HG03064 (cell line): ENCODE measurements around the gene CHRND.
A peak's percentile ranks its signal among the peaks of the same experiment; 100 is the strongest.

Source experiments
- ATAC-seq: cut with Tn5 transposase; IDR thresholded peaks from one replicate; pipeline ENCODE4 v1.9.1; 2021; ENCODE audit warnings: low read depth; ENCODE audit not compliant: unreplicated experiment

The CHRND gene

GRCh38 chr2:232541195-232541960 lies 15.4 kb downstream of the CHRND start:
- no peak for ATAC-seq

DNA sequence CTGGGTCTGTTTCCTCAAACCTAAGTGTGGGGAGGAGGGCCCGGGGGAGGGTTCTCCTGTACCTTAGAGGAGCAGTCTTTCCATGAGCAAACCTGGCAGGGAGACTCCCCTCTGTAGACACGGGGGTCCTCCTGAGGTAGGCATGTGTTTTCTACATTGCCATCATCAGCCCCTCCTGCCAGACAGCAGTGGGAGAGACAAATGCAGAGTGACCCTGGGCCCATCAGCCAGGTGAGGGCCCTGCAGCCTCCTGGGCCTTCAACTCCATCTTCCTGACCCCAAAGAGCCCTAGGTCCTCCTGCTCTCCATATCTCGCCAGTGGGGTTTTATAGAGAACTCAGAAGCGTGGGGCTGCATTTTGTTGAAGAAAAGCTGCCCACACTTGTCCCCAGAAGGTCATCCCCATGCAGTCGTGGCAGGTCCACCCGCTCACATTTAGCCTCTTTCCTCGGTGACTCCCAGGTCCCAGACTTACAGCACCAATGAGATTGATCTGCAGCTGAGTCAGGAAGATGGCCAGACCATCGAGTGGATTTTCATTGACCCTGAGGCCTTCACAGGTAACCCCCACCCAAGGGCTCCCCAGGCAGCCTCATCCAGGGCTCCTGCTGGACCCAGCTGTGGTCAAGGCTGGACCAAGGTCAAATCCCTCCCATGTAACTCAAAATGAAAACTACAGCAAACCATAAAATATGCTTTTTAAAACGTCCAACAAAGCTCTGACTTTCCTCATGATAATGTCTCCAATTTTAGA lies 16.2 kb downstream of the CHRND start:
- no peak for ATAC-seq

DNA sequence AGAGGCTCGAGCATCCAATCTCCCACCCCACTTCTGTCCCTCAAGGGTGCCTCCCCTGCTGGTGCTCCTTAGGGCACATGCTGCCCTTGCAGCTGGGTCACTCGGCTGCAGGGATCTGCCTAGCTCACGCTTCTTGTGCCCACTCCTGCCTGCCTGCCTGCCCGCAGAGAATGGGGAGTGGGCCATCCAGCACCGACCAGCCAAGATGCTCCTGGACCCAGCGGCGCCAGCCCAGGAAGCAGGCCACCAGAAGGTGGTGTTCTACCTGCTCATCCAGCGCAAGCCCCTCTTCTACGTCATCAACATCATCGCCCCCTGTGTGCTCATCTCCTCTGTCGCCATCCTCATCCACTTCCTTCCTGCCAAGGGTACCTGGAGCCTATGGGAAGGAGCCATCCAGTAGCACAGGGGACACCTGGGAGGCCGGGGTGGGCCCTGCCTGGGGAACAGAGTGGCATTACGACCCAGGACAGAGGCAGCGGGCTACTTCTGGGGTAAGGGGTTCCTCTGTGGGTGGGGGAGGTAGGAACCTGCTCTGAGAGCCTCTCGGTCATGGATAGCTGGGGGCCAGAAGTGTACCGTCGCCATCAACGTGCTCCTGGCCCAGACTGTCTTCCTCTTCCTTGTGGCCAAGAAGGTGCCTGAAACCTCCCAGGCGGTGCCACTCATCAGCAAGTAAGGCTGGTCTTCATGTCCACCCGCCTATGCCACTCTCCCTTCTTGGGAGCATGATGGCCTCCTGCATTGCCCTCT lies 16.9 kb downstream of the CHRND start:
- ATAC-seq = no peak

DNA sequence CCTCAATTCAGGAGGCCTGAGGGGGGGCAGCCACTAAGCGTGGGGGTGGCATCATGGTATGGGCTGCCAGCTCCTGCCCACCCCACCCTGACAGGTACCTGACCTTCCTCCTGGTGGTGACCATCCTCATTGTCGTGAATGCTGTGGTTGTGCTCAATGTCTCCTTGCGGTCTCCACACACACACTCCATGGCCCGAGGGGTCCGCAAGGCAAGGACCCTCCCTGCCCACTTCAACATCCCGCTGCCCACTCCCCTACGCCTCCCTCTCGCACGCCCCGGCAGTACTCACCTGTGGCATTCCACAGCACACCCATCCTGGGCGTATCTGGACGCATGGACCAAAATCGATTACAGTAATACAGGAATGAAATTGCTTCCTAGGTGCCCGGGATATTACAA lies 17.5 kb downstream of the CHRND start:
- no peak for ATAC-seq

DNA sequence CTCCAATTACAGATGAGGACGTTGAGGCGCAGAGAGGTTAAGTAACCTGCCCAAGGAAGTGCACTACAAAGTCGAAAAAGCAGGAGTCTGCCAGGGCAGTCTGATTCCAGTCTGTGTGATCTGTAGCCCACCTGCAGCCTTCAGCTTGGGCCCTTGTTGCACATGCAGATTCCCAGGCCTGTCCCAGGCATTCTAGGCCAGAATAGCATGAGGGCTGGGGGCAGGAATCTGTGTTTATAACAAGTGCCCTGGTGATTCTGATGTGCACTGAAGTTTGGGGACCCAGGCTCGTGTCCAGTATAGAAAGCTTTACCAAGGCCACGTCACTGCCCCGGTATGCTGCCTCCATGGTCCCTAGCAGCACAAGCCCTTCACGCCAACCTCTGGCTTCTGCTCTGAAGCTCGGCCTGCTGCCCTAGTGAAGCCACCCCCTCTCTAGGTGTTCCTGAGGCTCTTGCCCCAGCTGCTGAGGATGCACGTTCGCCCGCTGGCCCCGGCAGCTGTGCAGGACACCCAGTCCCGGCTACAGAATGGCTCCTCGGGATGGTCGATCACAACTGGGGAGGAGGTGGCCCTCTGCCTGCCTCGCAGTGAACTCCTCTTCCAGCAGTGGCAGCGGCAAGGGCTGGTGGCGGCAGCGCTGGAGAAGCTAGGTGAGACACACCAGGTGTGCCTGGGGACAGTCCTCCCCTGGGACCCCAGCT lies 18.1 kb downstream of the CHRND start:
- ATAC-seq = no peak

DNA sequence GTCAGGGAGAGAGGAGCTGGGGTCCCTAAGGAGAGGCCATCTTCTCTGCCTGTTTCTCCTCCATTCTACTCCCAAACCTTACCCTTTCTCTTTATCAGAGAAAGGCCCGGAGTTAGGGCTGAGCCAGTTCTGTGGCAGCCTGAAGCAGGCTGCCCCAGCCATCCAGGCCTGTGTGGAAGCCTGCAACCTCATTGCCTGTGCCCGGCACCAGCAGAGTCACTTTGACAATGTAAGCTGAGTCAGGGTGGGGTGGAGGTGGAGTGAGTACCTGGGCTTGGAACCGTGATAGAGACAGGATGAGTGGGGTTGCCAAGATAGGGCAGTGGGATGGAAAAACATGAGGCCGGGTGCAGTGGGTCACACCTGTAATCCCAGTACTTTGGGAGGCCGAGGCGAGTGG lies 18.7 kb downstream of the CHRND start:
- no peak for ATAC-seq

DNA sequence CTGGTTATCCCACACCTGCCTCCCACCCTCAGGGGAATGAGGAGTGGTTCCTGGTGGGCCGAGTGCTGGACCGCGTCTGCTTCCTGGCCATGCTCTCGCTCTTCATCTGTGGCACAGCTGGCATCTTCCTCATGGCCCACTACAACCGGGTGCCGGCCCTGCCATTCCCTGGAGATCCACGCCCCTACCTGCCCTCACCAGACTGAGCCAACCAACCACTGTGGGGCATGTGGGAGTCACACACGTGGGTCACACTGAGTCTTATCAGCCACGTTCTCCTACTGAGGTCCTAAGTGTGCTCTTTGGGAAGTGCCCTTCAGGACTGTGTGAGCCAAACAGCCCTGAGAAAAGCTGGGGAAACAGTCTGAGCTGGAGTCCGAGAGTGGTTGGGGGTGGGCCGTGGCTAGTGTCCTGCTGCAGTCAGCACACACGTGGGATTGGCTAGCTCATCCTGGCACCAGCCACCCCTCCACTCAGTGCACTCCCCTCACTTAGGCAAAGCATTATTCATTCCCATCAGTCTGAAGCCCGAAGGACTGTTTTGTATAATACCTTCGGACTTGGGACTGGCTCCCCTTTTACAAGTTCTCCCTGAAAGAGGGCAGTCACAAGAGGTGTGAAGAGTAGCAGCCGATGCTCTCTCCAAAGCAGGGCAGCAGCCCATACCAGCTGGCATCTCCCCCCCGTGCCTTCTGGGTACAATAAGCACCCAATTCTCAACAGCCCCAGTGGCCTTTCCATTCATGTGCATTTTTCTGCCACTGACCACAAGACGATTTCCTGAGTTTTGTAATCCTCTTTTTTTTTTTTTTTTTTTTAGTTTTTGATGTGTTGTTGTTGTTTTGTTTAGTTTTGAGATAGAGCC lies 19.8 kb downstream of the CHRND start:
- ATAC-seq = no peak

GRCh38 chr2:232547991-232548390 lies 22.0 kb downstream of the CHRND start:
- no peak for ATAC-seq

DNA sequence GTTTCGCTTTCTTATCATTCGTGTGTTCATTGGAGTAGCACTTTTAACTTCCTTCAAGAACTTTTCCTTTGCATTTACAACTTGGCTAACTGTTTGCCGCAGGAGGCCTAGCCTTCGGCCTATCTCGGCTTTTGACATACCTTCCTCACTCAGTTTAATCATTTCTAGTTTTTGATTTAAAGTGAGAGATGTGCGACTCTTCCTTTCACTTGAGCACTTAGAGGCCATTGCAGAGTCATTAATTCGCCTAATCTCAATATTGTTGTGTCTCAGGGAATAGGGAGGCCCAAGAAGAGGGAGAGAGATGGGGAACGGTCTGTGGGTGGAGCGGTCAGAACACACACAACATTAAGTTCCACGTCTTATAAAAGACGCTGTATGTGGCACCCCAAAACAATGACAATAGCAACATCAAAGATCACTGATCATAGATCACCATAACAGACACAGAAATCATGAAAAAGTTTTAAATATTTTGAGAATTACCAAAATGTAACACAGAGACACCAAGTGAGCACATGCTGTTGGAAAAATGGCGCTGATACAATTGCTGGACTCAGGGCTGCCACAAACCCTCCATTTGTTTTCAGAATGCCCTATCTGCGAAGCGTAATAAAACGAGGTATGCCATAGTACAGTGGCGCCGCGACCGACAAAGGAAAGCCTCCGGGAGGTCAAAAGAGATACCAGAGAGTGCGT lies 23.8 kb downstream of the CHRND start:
- ATAC-seq = no peak

- ATAC-seq = peak; percentile 90
Observed at GRCh38 chr2:232550354-232551249, 24.6 kb downstream of the CHRND start, which contains the start of the genes EIF4E2 and TIGD1. TSS of gene EIF4E2 (plus strand) at chr2:232550689. CDS start at chr2:232550725, 36 bp downstream. TSS of gene TIGD1 (minus strand) at chr2:232550557. CDS start at chr2:232549882, 675 bp downstream.

DNA sequence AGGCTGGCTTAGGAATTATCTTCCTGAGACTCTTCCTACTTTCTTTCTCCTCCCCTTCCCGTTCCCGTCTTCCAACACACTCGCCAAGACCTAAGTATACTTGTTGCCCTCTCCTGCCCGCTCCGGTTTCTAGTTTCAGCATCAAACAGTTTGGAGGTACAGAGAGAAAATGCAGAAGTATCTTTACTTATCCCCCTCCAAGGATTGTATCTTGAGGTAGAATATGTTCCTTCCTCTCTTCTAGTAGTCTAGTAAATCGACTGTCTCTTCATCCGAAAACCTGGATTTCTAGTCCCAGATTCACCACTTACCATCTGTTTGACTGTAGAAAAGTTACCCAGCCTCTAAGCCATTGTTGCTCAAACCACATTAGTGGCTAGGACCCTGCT lies 25.3 kb downstream of the CHRND start:
- ATAC-seq = no peak

GRCh38 chr2:232551776-232552175 lies 25.8 kb downstream of the CHRND start:
- no peak for ATAC-seq

GRCh38 chr2:232556426-232556825 lies 30.5 kb downstream of the CHRND start:
- ATAC-seq = no peak

GRCh38 chr2:232562515-232563151 lies 36.7 kb downstream of the CHRND start:
- no peak for ATAC-seq

DNA sequence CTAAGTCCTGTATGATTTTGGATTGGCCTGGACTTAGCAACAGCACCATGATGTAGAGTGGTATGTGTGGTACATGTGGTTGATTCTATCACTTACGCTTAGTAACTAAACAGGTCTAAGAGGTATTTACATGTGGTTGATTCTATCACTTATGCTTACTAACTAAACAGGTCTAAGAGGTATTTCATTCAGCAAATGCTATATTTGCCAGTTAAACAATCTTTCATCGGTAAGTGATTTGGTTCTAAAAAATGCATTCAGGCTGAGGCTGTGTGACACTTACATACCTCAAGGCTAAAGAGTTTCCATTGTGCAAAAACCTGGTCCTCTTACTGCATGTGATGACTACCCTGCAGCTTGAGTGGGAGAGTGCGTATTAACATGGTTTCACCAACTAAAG lies 37.6 kb downstream of the CHRND start:
- no peak for ATAC-seq

GRCh38 chr2:232567721-232568120 lies 41.8 kb downstream of the CHRND start:
- ATAC-seq = no peak

DNA sequence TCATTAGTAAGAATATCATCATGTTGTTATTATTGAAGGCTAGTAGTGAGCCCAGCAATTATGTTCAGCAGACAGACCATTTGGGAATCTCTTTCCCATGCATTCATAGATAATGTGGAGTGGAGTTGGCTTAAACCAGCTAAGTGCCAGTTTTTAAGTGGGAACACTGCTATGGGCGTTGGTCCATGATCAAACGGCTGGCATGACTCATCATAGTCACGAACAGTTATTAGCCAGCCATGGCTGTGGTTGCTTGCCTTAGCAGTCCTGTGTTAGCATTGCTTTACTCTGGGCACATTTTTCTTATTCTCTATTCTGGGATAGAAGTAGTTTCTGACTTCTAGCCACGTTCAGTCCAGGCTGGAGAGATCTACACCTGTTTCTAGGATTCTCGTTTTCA lies 42.2 kb downstream of the CHRND start:
- no peak for ATAC-seq

GRCh38 chr2:232569541-232569940 lies 43.6 kb downstream of the CHRND start:
- no peak for ATAC-seq
